T-helper 22 cell (primary cell): ENCODE measurements around the gene ZNF248.
"Not testable (repeated sequence)": the region's sequence is repeated elsewhere in the genome, so short reads cannot be mapped to it uniquely, and the experiment has no call there.

Source experiments
- DNase-seq: peaks from one replicate; pipeline ENCODE4 v3.0.0-alpha.2; 2020; ENCODE audit warnings: low read depth

The ZNF248 gene

DNA sequence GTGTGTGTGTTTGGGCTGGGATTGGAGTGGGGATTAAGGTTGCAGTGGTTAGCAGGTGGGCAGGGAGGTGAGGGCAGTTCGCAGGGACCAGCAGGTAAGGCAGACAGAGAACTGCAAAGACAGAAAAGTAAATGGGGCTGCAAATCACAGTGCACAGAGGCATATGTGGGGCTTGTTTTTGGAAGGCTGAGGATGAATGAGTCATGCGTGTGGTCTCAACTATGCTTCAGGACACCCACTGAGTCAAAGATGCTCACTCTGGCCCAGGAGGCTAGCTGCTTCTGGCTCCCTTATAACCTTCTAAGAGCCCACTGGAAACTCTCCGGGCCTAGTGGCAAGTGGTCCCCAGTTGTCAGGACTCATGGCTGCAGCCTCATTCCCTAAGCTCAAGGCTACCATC lies 118.2 kb downstream of the ZNF248 start:
- DNase-seq, result no peak

DNA sequence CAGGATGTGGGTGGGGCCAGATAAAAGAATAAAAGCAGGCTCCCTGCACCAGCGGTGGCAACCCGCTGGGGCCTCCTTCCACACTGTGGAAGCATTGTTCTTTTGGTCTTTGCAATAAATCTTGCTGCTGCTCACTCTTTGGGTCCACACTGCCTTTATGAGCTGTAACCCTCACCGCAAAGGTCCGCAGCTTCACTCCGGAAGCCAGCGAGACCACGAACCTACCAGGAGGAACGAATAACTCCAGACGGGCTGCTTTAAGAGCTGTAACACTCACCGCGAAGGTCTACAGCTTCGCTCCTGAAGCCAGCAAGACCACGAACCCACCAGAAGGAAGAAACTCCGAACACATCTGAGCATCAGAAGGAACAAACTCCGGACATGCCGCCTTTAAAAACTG lies 119.2 kb downstream of the ZNF248 start:
- not testable (repeated sequence) for DNase-seq

DNA sequence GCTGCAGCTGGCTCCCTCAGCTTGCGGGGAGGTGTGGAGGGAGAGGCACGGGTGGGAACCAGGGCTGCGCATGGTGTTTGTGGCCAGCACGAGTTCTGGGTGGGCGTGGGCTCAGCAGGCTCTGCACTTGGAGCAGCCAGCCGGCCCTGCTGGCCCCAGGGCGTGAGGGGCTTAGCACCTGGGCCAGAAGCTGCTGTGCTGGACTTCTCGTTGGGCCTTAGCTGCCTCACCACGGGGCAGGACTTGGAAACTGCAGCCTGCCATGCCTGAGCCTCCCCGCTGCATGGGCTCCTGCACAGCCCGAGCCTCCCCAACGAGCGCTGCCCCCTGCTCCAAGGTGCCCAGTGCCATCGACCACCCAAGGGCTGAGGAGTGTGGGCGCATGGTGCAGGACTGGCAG lies 120.1 kb downstream of the ZNF248 start:
- no peak for DNase-seq

DNA sequence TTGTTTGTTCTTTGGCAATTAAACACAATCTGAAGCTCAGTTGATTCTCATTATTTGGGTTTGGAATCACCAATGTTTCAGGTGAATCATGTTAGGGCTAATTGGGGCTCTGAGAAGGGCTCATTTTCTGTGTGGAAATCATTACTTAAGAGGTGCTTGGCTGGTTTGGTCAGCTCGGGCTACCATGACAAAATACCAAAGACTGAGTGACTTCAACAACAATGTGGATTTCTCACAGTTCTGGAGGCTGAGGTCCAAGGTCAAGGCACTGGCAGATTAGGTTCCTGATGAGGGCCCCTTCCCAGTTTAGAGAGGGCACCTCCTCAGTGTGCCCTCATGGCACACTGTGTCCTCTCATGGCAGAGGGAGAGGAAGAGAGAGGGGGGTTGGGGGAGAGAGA lies 121.3 kb downstream of the ZNF248 start:
- no peak for DNase-seq

DNA sequence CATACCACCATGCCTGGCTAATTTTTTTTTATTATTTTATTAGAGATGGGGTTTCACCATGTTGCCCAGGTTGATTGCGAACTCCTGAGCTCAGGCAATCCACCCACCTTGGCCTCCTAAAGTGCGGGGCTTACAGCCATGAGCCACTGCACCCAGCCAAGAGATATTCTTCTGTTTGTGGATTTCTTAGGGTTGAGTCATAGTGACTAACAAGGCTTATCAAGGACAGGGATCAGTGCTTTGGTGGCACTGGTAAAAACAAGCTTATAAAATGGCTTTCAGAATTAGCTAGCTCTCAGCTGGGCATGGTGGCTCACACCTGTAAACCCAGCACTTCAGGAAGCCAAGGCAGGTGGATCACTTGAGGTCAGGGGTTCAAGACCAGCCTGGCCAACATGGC lies 122.4 kb downstream of the ZNF248 start:
- no peak for DNase-seq
